Dedifferentiated amniotic fluid mesenchymal stem cell (primary cell): Measurements from ENCODE around the gene CORIN.
A peak's percentile ranks its signal among the peaks of the same experiment; 100 is the strongest.
"Not testable (repeated sequence)": the region's sequence is repeated elsewhere in the genome, so short reads cannot be mapped to it uniquely, and the experiment has no call there.

Experiments
- DNase-seq: peaks from one replicate; pipeline ENCODE4 v3.0.0-alpha.2; 2016; ENCODE audit errors: extremely low spot score

Gene CORIN

GRCh38 chr4:47691757-47692383, 146.0 kb downstream of the CORIN start:
- DNase-seq: not testable (repeated sequence)

GRCh38 chr4:47690611-47691010, 147.3 kb downstream of the CORIN start:
- no peak for DNase-seq

- DNase-seq: no peak
Observed at GRCh38 chr4:47686294-47686872, 151.5 kb downstream of the CORIN start.

- DNase-seq: no peak
Observed at GRCh38 chr4:47675806-47676205, 162.1 kb downstream of the CORIN start.

- DNase-seq: no peak
Observed at GRCh38 chr4:47674144-47674543, 163.7 kb downstream of the CORIN start.

GRCh38 chr4:47672696-47673095, 165.2 kb downstream of the CORIN start:
- no peak for DNase-seq

- no peak for DNase-seq
Observed at GRCh38 chr4:47669946-47670345, 167.9 kb downstream of the CORIN start.

- peak; percentile 68 for DNase-seq
Observed at GRCh38 chr4:47668810-47669408, 169.0 kb downstream of the CORIN start.

GRCh38 chr4:47668256-47668655, 169.6 kb downstream of the CORIN start:
- DNase-seq: no peak

- DNase-seq: no peak
Observed at GRCh38 chr4:47667552-47667951, 170.3 kb downstream of the CORIN start.

- no peak for DNase-seq
Observed at GRCh38 chr4:47664051-47664826, 173.6 kb downstream of the CORIN start.

- DNase-seq: no peak
Observed at GRCh38 chr4:47662975-47663374, 174.9 kb downstream of the CORIN start.

GRCh38 chr4:47661741-47662140, 176.1 kb downstream of the CORIN start:
- no peak for DNase-seq

GRCh38 chr4:47659342-47659741, 178.5 kb downstream of the CORIN start:
- no peak for DNase-seq

- DNase-seq: no peak
Observed at GRCh38 chr4:47654972-47655693, 182.7 kb downstream of the CORIN start.

GRCh38 chr4:47652092-47652491, 185.8 kb downstream of the CORIN start:
- DNase-seq: no peak

GRCh38 chr4:47651231-47651630, 186.6 kb downstream of the CORIN start:
- DNase-seq: no peak

GRCh38 chr4:47650584-47651130, 187.2 kb downstream of the CORIN start:
- DNase-seq: no peak

GRCh38 chr4:47647544-47647943, 190.3 kb downstream of the CORIN start:
- DNase-seq: no peak

GRCh38 chr4:47647029-47647428, 190.8 kb downstream of the CORIN start:
- DNase-seq: no peak

GRCh38 chr4:47646372-47646771, 191.5 kb downstream of the CORIN start:
- no peak for DNase-seq

- DNase-seq: no peak
Observed at GRCh38 chr4:47643845-47644244, 194.0 kb downstream of the CORIN start.
